ENCODE measurements around the gene ARL17B.
"Not testable (repeated sequence)": the region's sequence is repeated elsewhere in the genome, so short reads cannot be mapped to it uniquely, and the experiment has no call there.

The ARL17B gene

GRCh38 chr17:46361755-46362154 lies at the start of gene ARL17B:
Gene ARL17B (minus strand): TSS chr17:46361766. CDS start chr17:46358397, 3,369 bp downstream.
- not testable (repeated sequence) for TF ChIP-seq GATA3, GATA2 (IDR thresholded peaks at IDR 0.05; ENCODE audit: low read depth, low read length)

GRCh38 chr17:46294831-46295230 lies 66.7 kb downstream of the ARL17B start, which contains the start of gene LRRC37A:
Gene LRRC37A (plus strand): TSS chr17:46295131. CDS start chr17:46295134, 3 bp downstream.
- not testable (repeated sequence) for TF ChIP-seq GATA2, GATA3 (IDR thresholded peaks at IDR 0.05; ENCODE audit: low read depth, low read length)

GRCh38 chr17:46274238-46274637 lies 87.3 kb downstream of the ARL17B start:
- TF ChIP-seq GATA2 (IDR thresholded peaks at IDR 0.05; ENCODE audit: low read depth, low read length) (no peak), GATA3 (IDR thresholded peaks at IDR 0.05; ENCODE audit: low read depth, low read length) (no peak)

DNA sequence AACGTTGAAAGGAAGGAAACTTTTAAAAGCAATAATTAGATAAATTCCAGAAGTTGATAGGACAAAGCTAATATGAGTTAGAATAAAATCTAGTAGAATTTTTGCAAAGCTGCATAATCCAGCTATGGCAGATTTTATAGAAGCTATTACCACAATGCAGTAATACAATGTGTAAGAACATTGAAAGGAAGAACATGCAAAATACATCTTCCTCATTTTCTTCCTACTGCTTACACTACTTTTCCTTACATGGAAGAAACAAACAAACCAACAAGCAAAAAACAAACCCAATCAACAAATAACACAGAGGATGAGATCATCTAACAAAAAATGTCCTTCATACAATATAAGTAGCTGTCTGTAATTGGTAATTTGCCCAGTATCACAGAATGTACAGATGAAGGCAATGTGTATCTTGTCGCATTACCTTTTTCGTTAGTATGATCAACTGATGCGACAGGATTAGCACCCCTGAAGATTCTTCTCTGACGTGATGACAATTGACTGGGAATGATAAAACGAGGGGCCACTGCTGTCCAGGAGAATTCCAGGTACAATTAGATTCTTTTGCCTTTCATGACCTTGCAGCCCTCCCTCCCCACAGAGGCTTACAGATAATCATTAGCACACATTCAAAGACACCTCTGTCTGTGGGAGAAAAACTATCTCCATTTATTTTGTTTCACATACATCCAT lies 87.9 kb downstream of the ARL17B start:
- no peak for TF ChIP-seq GATA2 (IDR thresholded peaks at IDR 0.05; ENCODE audit: low read depth, low read length)
- TF ChIP-seq GATA3 (IDR thresholded peaks at IDR 0.05; ENCODE audit: low read depth, low read length): no peak

GRCh38 chr17:46270032-46270431 lies 91.5 kb downstream of the ARL17B start:
- TF ChIP-seq GATA3 (IDR thresholded peaks at IDR 0.05; ENCODE audit: low read depth, low read length): no peak
- TF ChIP-seq GATA2 (IDR thresholded peaks at IDR 0.05; ENCODE audit: low read depth, low read length): no peak

DNA sequence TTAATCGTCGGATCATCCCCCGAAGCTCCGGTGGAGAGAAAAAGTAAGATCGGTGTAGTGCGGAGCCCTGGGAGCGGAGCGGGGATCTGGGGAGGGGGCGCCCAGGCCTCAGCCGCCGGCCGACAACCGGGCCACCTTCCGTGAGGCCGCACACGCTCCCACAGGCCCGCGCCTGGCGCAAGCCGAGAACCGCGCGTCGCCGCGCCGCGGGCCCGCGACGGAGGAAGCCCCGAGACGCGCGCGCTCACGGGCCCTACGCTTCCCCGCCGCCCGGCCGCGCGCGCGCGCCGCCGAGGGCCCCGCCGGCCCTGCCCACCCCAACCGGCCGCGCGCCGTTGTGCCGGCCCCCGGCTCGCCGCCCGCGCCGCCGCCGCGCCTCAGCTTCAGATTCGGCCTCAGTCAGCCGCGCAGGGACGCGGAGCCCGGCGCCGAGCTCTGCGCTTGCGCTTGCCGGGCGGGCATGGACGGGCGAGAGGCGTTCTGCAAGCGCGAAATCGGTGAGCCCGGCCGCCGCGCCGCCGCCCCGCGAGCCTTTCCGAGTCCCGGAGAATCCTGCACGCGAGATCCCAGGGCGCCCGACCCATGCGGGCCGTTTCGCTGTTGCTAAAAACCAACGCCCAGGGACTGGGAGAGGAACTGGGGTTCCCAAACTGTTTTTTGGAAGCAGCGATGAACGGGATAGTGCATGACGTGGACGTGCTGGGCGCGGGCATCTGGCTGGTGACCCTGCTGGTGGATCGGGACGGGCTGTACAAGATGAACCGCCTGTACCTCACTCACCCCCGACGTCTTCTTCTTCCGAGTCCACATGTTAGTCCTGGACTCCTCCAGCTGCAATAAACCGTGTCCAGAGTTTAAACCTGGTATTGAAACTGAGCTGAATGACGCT lies 94.7 kb downstream of the ARL17B start:
- TF ChIP-seq GATA3 (IDR thresholded peaks at IDR 0.05; ENCODE audit: low read depth, low read length) (no peak), GATA2 (IDR thresholded peaks at IDR 0.05; ENCODE audit: low read depth, low read length) (no peak)

DNA sequence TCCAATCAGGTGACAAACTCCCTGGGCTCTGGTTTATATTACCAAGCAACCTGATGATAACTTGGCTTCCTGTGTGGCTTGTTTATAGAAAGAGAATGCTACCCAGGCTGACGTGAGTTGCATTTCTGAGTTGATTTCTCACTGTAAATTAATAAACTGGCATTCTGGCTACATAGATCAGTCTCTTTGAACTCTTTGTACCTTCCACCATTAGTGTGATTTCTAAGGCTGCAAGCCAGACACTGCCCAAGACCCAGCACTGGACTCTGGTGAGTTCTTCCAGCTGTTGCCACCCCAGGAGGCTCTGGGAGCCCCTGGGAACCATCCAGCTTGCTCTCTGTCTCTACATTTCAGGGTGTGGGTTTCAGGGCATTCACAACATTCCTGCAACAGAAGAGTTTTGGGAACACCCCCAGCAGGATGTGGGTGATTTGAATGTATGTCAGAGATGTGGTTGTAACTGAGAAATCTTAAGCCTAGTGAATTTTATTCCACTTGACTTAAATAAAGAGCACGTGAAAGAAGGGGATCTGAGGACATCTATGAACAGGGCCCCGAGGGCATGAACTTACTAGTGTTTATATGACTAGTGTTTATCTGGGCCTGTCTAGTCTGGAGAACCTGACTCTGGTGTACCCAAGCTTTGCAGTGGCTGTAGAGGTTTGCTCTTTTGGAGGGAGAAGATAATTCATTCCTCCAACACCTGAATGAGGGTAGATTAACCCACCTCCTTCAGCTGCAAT lies 96.9 kb downstream of the ARL17B start:
- TF ChIP-seq GATA3 (IDR thresholded peaks at IDR 0.05; ENCODE audit: low read depth, low read length) (no peak), GATA2 (IDR thresholded peaks at IDR 0.05; ENCODE audit: low read depth, low read length) (no peak)

GRCh38 chr17:46262271-46262670 lies 99.3 kb downstream of the ARL17B start:
- TF ChIP-seq GATA3 (IDR thresholded peaks at IDR 0.05; ENCODE audit: low read depth, low read length) (no peak), GATA2 (IDR thresholded peaks at IDR 0.05; ENCODE audit: low read depth, low read length) (no peak)

Measured in SH-SY5Y (cell line).